Kidney epithelial cell (primary cell): ENCODE data around the gene SPCS1. TPM values are rescaled to one million over a fixed set of nuclear protein-coding genes. Genes with fewer than 3 reads are reported as not detected.

Experiments used
- DNase-seq: peaks from one replicate; pipeline ENCODE4 v3.0.0-alpha.2; 2010; ENCODE audit warnings: low read depth
- H3K27me3 ChIP-seq: 2 replicates; pipeline ENCODE4 v1.6.0; 2011; ENCODE audit warnings: low read length; ENCODE audit not compliant: control insufficient read depth, insufficient read depth
- H3K36me3 ChIP-seq: 2 replicates; pipeline ENCODE4 v1.5.1; 2011; ENCODE audit warnings: low read length; ENCODE audit not compliant: control insufficient read depth, insufficient read depth
- H3K4me3 ChIP-seq: 2 replicates; pipeline ENCODE4 v1.5.1; 2011; ENCODE audit warnings: low read depth, mild to moderate bottlenecking, control low read depth, low read length
- CTCF ChIP-seq: IDR thresholded peaks from 2 replicates; pipeline ENCODE4 v1.5.1; 2011; ENCODE audit warnings: mild to moderate bottlenecking, moderate library complexity, low read length, control low read depth, inconsistent platforms; ENCODE audit not compliant: insufficient read depth, poor library complexity, severe bottlenecking
- total RNA-seq: library from RNA; depleted of rRNA; stranded (reverse); fragments of >200 nt; gene quantifications from 2 replicates; pipeline ENCODE4 v1.2.3, GENCODE V29; 2015

SPCS1 gene
- total RNA-seq, 1 donor from 2014 or later, result 237 TPM

- TF ChIP-seq CTCF, result no peak
- no peak for DNase-seq
- H3K36me3 ChIP-seq, result peaks cover 9% of the 10 kb centered on the region
- no peaks in the 10 kb centered on the region for H3K27me3 ChIP-seq
- no peak overlapping the region for H3K4me3 ChIP-seq
Measured at GRCh38 chr3:52690560-52690959, 15.3 kb upstream of the SPCS1 start.

- H3K36me3 ChIP-seq, result peaks cover 7% of the 10 kb centered on the region
- H3K27me3 ChIP-seq, result no peaks in the 10 kb centered on the region
- TF ChIP-seq CTCF, result no peak
- DNase-seq, result no peak
- H3K4me3 ChIP-seq, result no peak overlapping the region
Measured at GRCh38 chr3:52693071-52693470, 12.8 kb upstream of the SPCS1 start.

GRCh38 chr3:52694528-52695189 lies 11.2 kb upstream of the SPCS1 start:
- DNase-seq, result no peak
- H3K4me3 ChIP-seq, result no peak overlapping the region
- H3K36me3 ChIP-seq, result peaks cover 4% of the 10 kb centered on the region
- no peaks in the 10 kb centered on the region for H3K27me3 ChIP-seq
- no peak for TF ChIP-seq CTCF

- Histone ChIP-seq H3K27me3 (no peaks in the 10 kb centered on the region), H3K36me3 (peaks cover 2% of the 10 kb centered on the region), H3K4me3 (no peak overlapping the region)
- TF ChIP-seq CTCF, result no peak
- DNase-seq, result no peak
Measured at GRCh38 chr3:52695798-52696671, 9.9 kb upstream of the SPCS1 start.

- H3K4me3 ChIP-seq, result no peak overlapping the region
- TF ChIP-seq CTCF, result no peak
- DNase-seq, result no peak
- H3K36me3 ChIP-seq, result peaks cover 2% of the 10 kb centered on the region
- no peaks in the 10 kb centered on the region for H3K27me3 ChIP-seq
Measured at GRCh38 chr3:52696830-52697631, 8.9 kb upstream of the SPCS1 start.
